ENCODE results near the gene ANAPC2.

DNA sequence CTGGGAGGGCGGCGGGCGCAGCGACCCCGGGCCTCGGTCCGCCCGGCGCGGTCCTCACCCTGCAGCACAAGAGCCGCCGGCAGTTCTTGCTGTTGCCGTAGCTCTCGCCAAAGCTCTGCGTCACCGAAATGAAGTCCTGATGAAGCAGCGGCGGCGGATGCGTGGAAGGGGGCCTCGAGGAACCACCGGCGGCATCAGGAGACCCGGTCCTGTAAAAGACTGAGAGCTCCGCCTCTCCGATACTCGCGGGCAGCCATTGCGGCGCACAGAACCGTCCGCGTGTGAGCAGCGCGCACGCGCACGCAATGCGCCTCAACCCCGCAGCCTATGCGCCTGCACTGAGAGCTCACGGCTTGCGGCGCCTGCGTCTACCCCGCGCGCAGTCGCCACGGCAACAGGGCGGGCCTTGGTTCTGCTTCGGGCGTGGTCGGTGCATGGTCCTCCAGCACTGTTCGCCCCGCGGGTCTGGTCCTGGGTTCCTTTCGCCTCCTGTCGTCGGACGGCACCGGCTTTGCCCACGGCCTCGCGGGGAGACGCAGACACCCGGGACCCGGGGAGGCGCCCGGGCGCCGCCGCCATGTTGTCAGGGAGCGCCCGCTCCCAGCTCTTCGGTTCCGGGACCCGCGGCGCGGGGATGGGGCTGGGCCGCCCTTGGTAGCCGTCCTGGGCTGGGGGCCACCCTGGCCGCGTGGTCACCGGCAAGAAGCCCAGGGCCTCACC, 58.7 kb downstream of the ANAPC2 start:
- TF ChIP-seq, protein P1, sequence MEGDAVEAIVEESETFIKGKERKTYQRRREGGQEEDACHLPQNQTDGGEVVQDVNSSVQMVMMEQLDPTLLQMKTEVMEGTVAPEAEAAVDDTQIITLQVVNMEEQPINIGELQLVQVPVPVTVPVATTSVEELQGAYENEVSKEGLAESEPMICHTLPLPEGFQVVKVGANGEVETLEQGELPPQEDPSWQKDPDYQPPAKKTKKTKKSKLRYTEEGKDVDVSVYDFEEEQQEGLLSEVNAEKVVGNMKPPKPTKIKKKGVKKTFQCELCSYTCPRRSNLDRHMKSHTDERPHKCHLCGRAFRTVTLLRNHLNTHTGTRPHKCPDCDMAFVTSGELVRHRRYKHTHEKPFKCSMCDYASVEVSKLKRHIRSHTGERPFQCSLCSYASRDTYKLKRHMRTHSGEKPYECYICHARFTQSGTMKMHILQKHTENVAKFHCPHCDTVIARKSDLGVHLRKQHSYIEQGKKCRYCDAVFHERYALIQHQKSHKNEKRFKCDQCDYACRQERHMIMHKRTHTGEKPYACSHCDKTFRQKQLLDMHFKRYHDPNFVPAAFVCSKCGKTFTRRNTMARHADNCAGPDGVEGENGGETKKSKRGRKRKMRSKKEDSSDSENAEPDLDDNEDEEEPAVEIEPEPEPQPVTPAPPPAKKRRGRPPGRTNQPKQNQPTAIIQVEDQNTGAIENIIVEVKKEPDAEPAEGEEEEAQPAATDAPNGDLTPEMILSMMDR (IDR thresholded peaks at IDR 0.05; ENCODE audit: borderline replicate concordance, extremely low read depth, low read length, poor library complexity, severe bottlenecking) = no peak
- no peak for TF ChIP-seq EZH2 (IDR thresholded peaks at IDR 0.05; ENCODE audit: borderline replicate concordance, low read depth, low read length, severe bottlenecking)

All from DND-41 (cell line).